Memory B cell (primary cell): ENCODE results near the gene SNCAIP.

Experiments
- ATAC-seq: fragments of 150-1000 bp; cut with Tn5 transposase; 2 replicates; pipeline ENCODE4 v1.10.0; 2021; ENCODE audit warnings: low read depth, mild to moderate bottlenecking, moderate library complexity
- DNase-seq, 2 donors: peaks; one replicate each; pipeline ENCODE4 v3.0.0; 2022; ENCODE audit warnings: low spot score in 2 of 2
- H3K27ac Mint-ChIP-seq: one replicate; pipeline ENCODE4 v1.8.0; 2022; ENCODE audit warnings: mild to moderate bottlenecking, moderate library complexity, mixed read lengths
- H3K27me3 Mint-ChIP-seq: one replicate; pipeline ENCODE4 v1.8.0; 2022; ENCODE audit warnings: mixed read lengths
- H3K36me3 Mint-ChIP-seq: one replicate; pipeline ENCODE4 v1.8.0; 2022; ENCODE audit warnings: mild to moderate bottlenecking, mixed read lengths
- H3K4me1 Mint-ChIP-seq: one replicate; pipeline ENCODE4 v1.8.0; 2022; ENCODE audit warnings: mixed read lengths
- H3K4me3 Mint-ChIP-seq: one replicate; pipeline ENCODE4 v1.8.0; 2022; ENCODE audit warnings: mild to moderate bottlenecking, moderate library complexity, mixed read lengths
- H3K9me3 Mint-ChIP-seq: one replicate; pipeline ENCODE4 v1.8.0; 2022; ENCODE audit warnings: mixed read lengths

The SNCAIP gene

DNA sequence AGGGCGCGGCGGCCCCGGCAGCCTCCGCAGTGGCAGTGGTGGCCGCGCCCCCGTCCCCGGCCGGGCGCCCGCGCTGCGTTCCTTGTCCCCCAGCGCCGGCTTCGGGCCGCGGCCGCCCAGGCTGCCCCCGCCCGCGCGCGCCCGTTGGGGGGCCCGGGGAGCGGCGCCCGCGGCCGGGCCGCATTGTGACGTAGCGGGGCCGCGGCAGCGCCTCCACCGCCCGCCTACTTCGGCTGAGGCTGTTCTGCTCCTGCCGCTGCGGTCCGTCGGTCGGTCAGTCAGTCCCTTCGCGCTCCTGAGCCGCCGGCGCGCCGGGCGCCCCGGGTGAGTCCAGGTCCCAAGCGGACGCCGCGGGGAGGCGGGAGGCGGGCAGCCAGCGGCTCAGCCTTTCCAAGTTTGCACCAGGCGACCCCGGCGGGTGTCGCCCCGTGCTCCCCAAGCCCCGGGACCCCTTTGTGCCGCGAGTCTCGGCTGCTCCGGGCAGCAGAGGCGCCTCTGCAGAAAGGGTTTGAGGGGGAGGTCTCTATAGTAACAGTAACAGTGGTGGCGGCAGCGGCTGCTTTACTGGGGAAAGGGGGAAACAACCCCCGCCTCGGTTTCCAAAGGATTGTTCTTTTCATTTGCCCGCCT, at the start of gene SNCAIP:
Gene SNCAIP, plus strand, starts transcription at position 277 of the 630 bp plus-strand sequence. CDS start 78,898 bp downstream, outside the sequence.
- H3K27ac Mint-ChIP-seq: no peak within 1 kb of the TSS
- peak within 1 kb of the TSS; percentile 69 for H3K4me3 Mint-ChIP-seq
- DNase-seq (peak in 1 of 2 donors; percentile 11), ATAC-seq (no peak)
- no peaks in the 10 kb centered on the region for H3K36me3 Mint-ChIP-seq
- H3K9me3 Mint-ChIP-seq: no peaks in the 10 kb centered on the region
- peaks cover 12% of the 10 kb centered on the region for H3K4me1 Mint-ChIP-seq
- peaks cover 25% of the 10 kb centered on the region for H3K27me3 Mint-ChIP-seq

DNA sequence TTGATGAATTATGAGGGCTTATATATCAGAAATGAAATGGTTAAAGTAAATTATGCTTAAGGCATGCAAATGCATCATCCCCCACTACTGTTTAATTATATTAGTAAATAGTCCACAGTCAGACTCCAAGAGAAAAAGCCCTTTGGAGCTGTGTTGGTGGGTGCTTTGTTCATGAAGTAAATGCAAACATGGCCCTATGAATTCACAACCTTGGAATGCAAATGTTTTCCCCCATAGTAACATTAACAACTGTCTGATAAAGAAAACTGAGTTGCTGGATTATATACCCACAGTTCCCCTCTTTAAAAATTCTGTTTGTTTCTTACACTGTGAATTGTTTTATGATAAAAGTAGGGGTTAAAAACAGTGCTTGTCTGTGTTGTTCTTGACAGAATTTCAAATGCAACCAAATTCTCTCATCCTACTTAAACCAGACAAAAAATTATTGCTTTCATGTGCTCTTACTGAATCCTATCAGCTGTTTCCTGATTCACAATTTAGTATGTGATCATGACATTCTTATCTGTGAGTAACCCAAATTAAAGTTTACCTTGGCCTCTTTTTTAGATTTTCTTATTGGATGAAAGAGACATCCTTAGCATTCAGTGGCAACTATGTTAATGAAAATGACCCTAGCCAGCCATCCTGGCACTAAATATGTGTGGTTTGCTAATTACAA, 48.5 kb upstream of the SNCAIP start:
- ATAC-seq (no peak), DNase-seq (no peak)
- H3K27me3 Mint-ChIP-seq: peaks cover 5% of the 10 kb centered on the region
- H3K4me3 Mint-ChIP-seq: no peak overlapping the region
- no peaks in the 10 kb centered on the region for H3K4me1 Mint-ChIP-seq
- H3K36me3 Mint-ChIP-seq: no peaks in the 10 kb centered on the region
- no peak overlapping the region for H3K27ac Mint-ChIP-seq
- peaks cover 2% of the 10 kb centered on the region for H3K9me3 Mint-ChIP-seq

DNA sequence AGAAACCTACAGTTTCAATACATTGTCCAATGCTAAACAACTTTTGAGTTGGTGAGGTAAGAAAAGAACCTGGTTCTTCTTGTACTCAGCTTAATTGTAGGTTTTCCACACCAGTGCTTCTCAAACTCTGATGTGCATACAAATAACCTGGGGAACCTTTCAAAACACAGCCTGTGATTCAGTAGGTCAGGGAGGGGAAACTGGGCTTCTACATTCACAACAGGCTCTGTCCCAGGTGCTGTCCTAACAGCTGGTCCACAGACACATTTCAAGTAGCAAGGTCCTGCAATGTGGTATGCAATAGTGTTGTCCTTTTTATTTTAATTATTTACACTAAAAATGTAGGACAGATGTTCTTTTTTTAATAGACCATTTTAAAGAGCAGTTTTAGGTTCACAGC, 47.4 kb upstream of the SNCAIP start:
- Mint-ChIP-seq H3K4me3 (no peak overlapping the region), H3K9me3 (peaks cover 2% of the 10 kb centered on the region), H3K27ac (no peak overlapping the region), H3K27me3 (peaks cover 5% of the 10 kb centered on the region), H3K36me3 (no peaks in the 10 kb centered on the region), H3K4me1 (no peaks in the 10 kb centered on the region)
- ATAC-seq (no peak), DNase-seq (no peak)

DNA sequence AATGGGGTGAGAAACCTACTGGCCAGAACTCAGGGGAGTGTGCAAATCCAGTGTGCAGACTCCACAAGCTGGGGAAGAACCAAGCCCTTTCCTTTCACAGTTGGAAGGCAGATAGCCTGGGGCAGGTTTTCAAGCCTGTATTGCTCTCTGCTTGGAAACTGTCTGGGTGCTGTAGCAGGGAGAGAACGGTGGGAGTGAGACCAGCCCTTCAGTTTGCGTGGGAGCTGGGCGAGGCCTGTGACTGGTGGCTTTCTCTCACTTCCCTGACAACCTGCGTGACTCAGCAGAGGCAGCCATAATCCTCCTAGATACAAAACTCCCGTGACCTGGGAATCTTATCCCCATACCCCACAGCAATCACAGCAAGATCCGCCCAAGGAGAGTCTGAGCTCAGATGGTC, 44.9 kb upstream of the SNCAIP start:
- Mint-ChIP-seq H3K27ac (no peak overlapping the region), H3K9me3 (peaks cover 8% of the 10 kb centered on the region), H3K4me1 (no peaks in the 10 kb centered on the region), H3K4me3 (no peak overlapping the region), H3K36me3 (no peaks in the 10 kb centered on the region), H3K27me3 (peaks cover 5% of the 10 kb centered on the region)
- DNase-seq (no peak), ATAC-seq (no peak)

DNA sequence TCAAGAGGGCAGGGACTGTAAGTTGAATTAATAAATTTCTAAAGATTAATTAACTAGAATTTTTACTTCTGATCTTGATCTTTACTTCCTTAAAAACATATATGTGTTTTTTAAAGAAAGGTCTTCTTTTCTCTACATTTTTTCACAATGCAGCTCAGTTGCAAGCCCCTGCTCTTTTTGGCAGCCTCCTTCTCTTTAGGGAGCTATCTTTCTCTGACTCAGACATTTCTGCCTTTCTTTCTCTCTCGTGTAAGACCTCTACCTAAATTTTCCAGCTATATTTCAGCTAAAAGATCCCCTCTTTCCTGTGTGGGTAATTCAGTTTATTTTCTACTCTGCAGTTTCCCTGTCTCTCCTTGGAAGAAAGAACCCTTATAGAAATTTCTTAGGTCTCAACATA, 38.3 kb upstream of the SNCAIP start:
- H3K27ac Mint-ChIP-seq: no peak overlapping the region
- H3K9me3 Mint-ChIP-seq: peaks cover 6% of the 10 kb centered on the region
- DNase-seq (no peak), ATAC-seq (no peak)
- H3K27me3 Mint-ChIP-seq: no peaks in the 10 kb centered on the region
- no peaks in the 10 kb centered on the region for H3K4me1 Mint-ChIP-seq
- H3K36me3 Mint-ChIP-seq: no peaks in the 10 kb centered on the region
- no peak overlapping the region for H3K4me3 Mint-ChIP-seq

DNA sequence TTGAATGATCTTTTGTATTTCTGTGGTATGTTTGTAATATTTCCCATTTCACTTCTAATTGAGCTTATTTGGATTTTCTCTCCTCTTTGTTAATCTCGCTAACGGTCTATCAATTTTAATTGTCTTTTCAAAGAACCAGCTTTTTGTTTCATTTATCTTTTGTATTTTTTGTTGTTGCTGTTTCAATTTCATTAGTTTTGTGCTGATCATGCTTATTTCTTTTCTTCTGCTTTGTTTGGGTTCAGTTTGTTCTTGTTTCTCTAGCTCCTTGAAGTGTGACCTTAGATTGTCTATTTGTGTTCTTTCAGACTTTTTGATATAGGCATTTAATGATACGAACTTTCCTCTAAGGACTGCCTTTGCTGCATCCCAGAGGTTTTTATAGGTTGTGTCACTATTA, 28.4 kb upstream of the SNCAIP start:
- H3K27ac Mint-ChIP-seq: no peak overlapping the region
- no peak overlapping the region for H3K4me3 Mint-ChIP-seq
- H3K4me1 Mint-ChIP-seq: no peaks in the 10 kb centered on the region
- H3K36me3 Mint-ChIP-seq: no peaks in the 10 kb centered on the region
- DNase-seq (no peak), ATAC-seq (no peak)
- peaks cover 7% of the 10 kb centered on the region for H3K9me3 Mint-ChIP-seq
- no peaks in the 10 kb centered on the region for H3K27me3 Mint-ChIP-seq

DNA sequence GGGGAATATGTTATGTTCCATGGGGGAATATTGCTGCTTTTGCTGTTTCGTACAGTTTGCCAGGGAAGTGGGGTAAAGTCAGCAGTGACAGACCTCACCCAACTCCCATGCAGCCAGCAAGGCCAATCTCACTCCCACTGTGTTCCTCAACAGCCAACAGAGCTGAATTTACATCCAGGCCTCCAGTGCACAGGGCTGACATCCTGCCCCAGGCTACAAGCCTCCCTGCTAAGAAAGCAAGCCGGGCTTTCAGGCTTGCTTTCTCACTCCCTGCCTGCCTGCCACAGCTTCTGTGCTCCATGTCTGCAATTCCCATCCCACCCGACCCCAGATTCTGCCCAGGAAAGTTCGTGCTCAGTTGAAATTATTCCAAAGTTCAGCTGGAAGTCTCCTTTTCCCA, 25.5 kb upstream of the SNCAIP start:
- Mint-ChIP-seq H3K36me3 (no peaks in the 10 kb centered on the region), H3K9me3 (peaks cover 5% of the 10 kb centered on the region)

DNA sequence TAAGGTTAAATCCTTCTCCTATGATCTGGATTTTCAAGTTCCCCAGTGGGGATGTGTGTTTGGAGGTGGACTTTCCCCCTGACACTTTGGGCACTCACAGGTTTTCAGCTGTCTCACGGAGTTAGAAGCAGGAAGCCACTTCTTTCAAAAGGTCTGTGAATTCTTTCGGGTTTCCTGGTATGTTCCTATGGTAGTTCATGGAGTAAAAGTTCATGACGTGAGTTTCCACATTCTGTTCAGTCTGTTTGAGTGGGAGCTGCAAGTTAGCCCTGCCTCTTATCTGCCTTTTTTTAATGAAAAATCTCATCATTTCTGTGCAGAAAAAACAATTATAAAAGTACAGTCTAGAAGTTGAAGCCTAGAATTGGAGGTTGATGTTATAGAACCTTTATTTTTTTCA, 24.9 kb upstream of the SNCAIP start:
- no peak overlapping the region for H3K27ac Mint-ChIP-seq
- H3K36me3 Mint-ChIP-seq: no peaks in the 10 kb centered on the region
- no peaks in the 10 kb centered on the region for H3K4me1 Mint-ChIP-seq

More for the DNA sequence above, 25.5 kb upstream of the SNCAIP start:
- no peak overlapping the region for H3K4me3 Mint-ChIP-seq
- no peak for DNase-seq
- no peaks in the 10 kb centered on the region for H3K27me3 Mint-ChIP-seq
- ATAC-seq: no peak
- no peaks in the 10 kb centered on the region for H3K4me1 Mint-ChIP-seq
- H3K27ac Mint-ChIP-seq: no peak overlapping the region

DNA sequence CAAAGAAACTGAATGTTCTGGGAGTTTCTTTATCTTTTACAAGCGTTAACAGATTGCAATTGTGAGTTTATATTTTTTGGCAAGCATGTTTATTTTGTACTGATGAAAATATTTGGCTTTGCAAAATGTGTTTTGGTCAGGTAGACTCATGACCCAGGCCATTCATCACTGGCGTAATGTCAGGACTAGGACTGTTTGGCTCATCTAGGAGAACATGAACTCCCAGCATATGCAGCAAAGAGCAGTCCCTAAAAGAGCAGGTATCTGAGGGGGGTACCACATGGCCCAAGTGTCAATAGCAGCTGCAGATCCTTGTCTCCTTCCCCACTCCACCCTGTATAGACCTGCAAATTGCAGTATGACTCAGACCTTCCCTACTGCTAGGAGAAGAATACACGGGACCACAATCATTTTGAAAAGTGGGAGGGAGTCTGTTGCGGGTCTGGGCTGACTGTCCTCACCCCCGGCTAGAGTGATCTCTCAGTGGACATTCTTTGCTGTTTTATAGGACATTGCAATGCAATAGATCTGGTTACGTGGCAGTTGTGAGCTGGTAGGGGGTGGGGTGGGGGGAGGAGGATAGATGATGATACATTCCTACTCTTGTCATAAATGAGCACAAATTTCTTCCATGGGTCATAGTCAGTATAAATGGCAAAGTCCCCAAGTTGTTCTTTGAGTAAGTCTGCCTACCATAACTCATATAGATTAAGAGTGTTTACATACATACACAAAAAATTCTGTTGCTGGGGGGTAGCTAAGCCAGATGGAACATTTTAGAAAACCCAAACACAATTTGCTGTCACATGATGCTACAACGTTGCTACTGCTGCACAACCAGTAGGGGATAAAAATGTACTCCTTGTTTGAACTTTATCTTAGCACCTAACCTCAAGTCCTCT, 20.8 kb upstream of the SNCAIP start:
- ATAC-seq: no peak
- no peak for DNase-seq
- Mint-ChIP-seq H3K4me1 (no peaks in the 10 kb centered on the region), H3K27me3 (peaks cover 4% of the 10 kb centered on the region), H3K27ac (no peak overlapping the region), H3K9me3 (peaks cover 1% of the 10 kb centered on the region), H3K4me3 (no peak overlapping the region), H3K36me3 (no peaks in the 10 kb centered on the region)

More for the DNA sequence above, 24.9 kb upstream of the SNCAIP start:
- ATAC-seq (no peak), DNase-seq (no peak)
- H3K27me3 Mint-ChIP-seq: no peaks in the 10 kb centered on the region
- no peak overlapping the region for H3K4me3 Mint-ChIP-seq
- H3K9me3 Mint-ChIP-seq: peaks cover 5% of the 10 kb centered on the region

DNA sequence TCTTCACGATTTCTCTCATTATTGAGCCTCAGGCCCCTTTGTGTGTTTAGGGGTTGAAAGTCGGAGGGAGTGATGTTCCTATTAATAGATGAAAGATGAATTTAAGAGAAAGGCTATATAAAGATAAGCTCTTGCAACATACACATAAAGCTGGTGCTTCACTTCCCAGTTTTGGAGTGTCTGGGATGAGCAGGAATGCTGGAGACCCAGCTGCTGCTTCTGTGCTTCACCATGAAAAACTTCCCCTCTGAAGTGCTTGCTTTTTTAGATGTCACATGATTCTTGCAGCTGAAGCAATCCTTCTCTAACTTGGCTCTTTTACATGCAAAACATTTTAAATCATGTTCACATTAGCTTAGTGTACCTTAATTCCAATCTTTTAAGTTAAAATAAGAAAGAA, 19.7 kb upstream of the SNCAIP start:
- Mint-ChIP-seq H3K36me3 (no peaks in the 10 kb centered on the region), H3K27ac (no peak overlapping the region), H3K4me1 (no peaks in the 10 kb centered on the region), H3K27me3 (peaks cover 4% of the 10 kb centered on the region), H3K4me3 (no peak overlapping the region), H3K9me3 (peaks cover 1% of the 10 kb centered on the region)
- ATAC-seq (no peak), DNase-seq (no peak)

DNA sequence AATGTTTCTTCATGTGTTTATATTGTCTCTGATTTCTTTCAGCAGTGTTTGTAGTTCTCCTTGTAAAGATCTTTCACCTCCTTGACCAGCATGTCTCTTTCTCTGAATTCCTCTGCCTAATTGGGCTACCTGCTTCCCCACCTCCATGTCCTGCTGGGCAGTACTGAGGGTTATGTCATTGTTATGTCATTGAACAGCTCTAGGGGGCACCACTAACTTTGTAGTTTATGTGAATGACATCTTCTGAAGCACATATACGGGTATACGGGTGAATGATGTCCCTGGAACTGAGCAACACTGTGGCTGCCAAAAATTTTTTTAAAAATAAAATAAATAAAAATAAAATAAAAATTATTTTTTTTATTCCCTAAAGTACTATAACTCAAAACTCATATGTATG, 16.9 kb upstream of the SNCAIP start:
- no peaks in the 10 kb centered on the region for H3K36me3 Mint-ChIP-seq
- peaks cover 8% of the 10 kb centered on the region for H3K27me3 Mint-ChIP-seq
- H3K4me1 Mint-ChIP-seq: no peaks in the 10 kb centered on the region
- ATAC-seq (no peak), DNase-seq (no peak)
- H3K4me3 Mint-ChIP-seq: no peak overlapping the region
- peaks cover 1% of the 10 kb centered on the region for H3K9me3 Mint-ChIP-seq
- no peak overlapping the region for H3K27ac Mint-ChIP-seq

DNA sequence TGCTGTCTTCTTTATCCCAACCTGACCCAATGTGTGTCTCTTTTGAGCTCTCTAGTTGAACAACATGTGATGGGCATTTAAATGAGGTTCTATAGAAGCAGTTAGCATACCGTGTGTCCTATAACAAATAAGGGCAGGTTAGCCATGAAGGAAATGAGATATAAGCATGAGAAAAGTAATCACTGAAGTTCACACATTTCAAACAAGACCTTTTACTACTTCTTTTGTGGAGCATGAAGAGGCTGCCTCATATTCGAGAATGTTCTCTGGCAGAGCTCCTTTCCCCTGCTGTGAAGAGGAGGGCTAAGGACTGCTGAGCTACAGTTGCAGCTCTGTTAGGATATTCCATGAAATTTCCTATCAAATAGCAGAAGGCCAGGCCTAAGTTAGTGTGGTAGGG, 15.2 kb upstream of the SNCAIP start:
- ATAC-seq (no peak), DNase-seq (no peak)
- Mint-ChIP-seq H3K4me3 (no peak overlapping the region), H3K4me1 (no peaks in the 10 kb centered on the region), H3K27ac (no peak overlapping the region), H3K36me3 (no peaks in the 10 kb centered on the region), H3K27me3 (peaks cover 8% of the 10 kb centered on the region), H3K9me3 (peaks cover 5% of the 10 kb centered on the region)

DNA sequence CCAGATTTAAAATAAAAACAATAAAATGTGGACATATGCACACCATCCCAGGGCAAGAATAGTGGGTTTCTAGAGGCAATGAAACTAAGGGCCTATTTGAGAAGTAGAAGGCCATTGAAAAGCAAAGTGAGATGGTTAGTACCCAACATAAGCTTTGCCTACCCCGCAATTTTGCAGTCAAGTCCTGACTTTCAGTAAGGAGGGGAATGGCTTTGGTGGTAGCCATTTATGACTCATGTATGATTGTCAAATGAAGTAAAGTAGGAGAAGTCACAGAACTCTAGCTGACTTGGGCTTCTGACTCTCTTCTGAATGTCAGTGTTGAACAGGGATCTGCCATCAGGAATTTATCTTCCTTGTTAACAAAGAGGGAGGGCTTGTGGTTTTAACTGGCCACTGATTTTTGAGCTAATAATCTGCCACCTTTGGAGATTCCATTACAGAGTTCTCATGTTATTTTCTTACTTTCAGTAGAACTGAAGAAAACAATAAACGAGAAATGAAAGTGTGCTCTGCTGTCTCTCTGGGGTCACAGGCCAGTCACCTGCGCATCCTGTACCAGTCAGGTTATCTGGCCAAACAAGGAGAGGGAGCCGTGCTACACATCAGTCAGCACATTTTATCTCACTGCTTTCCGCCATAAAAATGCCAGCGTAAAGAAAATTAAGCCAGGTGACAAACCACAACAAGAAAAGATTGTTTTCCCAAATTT, 14.3 kb upstream of the SNCAIP start:
- Mint-ChIP-seq H3K9me3 (peaks cover 5% of the 10 kb centered on the region), H3K27ac (no peak overlapping the region), H3K4me1 (no peaks in the 10 kb centered on the region), H3K4me3 (no peak overlapping the region), H3K36me3 (no peaks in the 10 kb centered on the region), H3K27me3 (peaks cover 8% of the 10 kb centered on the region)
- ATAC-seq: no peak
- DNase-seq: no peak

DNA sequence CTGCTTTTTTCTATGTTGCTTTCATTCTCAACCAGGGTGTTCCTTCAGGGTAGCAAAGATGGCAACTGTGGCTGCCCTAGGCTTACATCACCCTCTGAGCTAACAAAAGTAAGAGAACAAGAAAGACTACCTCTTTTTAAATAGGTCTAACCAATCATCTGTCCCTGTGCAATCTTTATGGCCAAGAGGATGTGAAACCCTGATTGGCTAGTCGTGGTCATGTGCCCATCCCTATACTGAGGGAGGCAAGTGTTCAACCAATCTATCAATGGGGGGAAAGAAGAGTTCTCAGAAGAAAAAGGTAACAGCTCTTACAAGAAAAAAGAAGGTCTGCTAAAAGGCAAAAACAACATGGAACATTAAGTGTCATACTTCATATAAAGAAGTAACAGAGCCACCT, 11.7 kb upstream of the SNCAIP start:
- Mint-ChIP-seq H3K9me3 (peaks cover 4% of the 10 kb centered on the region), H3K36me3 (no peaks in the 10 kb centered on the region), H3K27ac (no peak overlapping the region), H3K27me3 (peaks cover 6% of the 10 kb centered on the region), H3K4me3 (no peak overlapping the region), H3K4me1 (no peaks in the 10 kb centered on the region)
- DNase-seq (no peak), ATAC-seq (no peak)
